Urinary bladder (tissue), 4 donors: ENCODE data around the gene FSTL3. TPM values are rescaled to one million over a fixed set of nuclear protein-coding genes. Genes with fewer than 3 reads are reported as not detected.

ENCODE experiments used
- DNase-seq: peaks from one replicate; pipeline ENCODE4 v3.0.0-alpha.2; 2015; ENCODE audit errors: extremely low spot score
- H3K27ac ChIP-seq: one replicate; pipeline ENCODE4 v1.5.1; 2013; ENCODE audit warnings: low read depth, mild to moderate bottlenecking, moderate library complexity
- H3K36me3 ChIP-seq: one replicate; pipeline ENCODE4 v1.6.1; 2013; ENCODE audit warnings: mild to moderate bottlenecking, moderate library complexity; ENCODE audit not compliant: insufficient read depth
- H3K4me1 ChIP-seq: one replicate; pipeline ENCODE4 v1.6.1; 2013; ENCODE audit warnings: mild to moderate bottlenecking, moderate library complexity; ENCODE audit not compliant: insufficient read depth
- H3K4me3 ChIP-seq: one replicate; pipeline ENCODE4 v1.5.1; 2013; ENCODE audit warnings: low read depth, low read length
- WGBS: extraction: QIAGEN DNeasy Blood & Tissue Kit; methylation state at CpG from one replicate; pipeline ENCODE4 v1.1.7; 2013; 5-methylcytosine and 5-hydroxymethylcytosine counted together
- polyA plus RNA-seq: library from polyadenylated mRNA; stranded (reverse); fragments of 200-250 nt; gene quantifications from one replicate; pipeline ENCODE4 v1.2.3, GENCODE V29; 2013
- total RNA-seq: library from RNA; depleted of rRNA; stranded (reverse); fragments of >200 nt; gene quantifications from one replicate; pipeline ENCODE4 v1.2.3, GENCODE V29; 2014
- donor health status: healthy with polysubstance abuse.
- donor health status: healthy.

The FSTL3 gene
- total and polyA plus RNA-seq, 2 donors = 23.3 to 86.9 TPM

DNA sequence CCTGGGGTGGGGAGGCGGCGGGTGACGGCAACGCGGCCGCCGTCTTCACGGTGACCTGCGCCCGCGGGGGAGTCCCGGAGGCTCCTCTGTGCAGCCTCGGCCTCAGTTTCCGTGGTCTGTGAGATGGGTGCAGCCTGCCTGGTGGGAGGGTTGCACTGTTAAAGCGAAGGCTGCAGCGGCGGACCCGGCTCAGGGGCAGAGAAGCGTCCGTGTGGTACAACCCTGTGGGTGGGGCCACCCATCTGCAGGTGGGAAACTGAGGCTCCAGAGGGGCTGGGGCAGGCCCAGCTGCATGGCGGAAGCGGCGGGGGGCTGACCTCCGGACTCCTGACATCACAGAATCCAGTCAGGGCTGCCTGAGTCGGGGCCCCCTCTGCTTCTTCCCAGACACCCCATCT lies 36.0 kb upstream of the FSTL3 start:
- WGBS = 47% methylated on average over 25 of the region's 25 CpGs
- no peaks in the 10 kb centered on the region for H3K36me3 ChIP-seq

DNA sequence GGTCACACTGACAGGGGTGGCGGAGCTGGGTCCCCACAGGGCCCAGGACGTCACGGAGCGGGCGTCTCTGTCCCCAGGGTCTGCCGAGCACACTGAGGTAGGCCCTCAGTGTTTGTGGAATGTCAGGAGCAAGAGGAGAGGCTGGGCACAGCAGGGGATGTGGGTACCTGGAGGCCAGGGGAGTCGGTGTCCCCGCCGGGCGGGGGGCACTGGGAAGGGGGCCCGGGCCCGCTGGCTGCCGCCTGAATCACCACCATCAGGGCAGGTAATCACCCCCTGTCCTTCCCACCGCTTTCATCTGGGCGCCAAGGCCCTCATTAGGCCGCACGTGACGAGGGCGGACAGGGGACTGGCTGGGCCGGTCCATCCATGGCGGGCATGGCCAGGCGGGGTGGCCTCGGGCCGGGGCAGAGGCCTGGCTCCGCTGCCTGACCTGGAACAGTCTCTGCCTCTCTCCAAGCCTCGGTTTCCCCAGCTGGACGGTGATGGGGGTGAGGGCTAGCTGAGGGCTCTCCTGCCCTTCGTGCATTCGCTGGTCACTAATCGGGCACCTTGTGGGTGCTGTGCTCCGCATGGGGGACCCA lies 35.5 kb upstream of the FSTL3 start:
- 94% methylated on average over 31 of the region's 31 CpGs for WGBS

More for the DNA sequence above, 36.0 kb upstream of the FSTL3 start:
- Histone ChIP-seq H3K27ac (no peak overlapping the region), H3K4me3 (peak overlapping the region; percentile 40), H3K4me1 (no peaks in the 10 kb centered on the region)
- DNase-seq = no peak

DNA sequence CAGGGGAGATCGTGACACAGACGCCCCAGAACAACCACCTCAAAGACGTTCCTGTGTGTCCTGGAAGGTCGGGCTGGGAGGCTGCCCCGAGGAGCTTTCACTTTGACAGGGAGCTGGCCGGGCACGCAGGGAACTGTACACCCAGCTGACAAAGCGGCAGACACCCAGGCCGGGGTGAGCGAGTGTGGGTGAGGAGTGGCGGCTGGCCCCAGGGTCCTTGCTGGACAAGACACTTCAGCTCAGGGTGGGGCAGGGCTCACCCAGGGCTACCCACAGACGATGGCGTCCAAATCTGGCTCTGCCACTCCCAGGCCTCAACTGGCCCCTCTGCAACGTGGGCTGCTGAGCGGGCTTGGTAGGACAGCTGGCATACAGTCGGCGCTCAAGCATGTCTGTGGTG lies 34.5 kb upstream of the FSTL3 start:
- Histone ChIP-seq H3K4me3 (no peak overlapping the region), H3K27ac (no peak overlapping the region)
- 85% methylated on average over 17 of the region's 17 CpGs for WGBS

More for the DNA sequence above, 35.5 kb upstream of the FSTL3 start:
- no peak for DNase-seq
- Histone ChIP-seq H3K36me3 (no peaks in the 10 kb centered on the region), H3K4me3 (no peak overlapping the region), H3K27ac (no peak overlapping the region), H3K4me1 (no peaks in the 10 kb centered on the region)

DNA sequence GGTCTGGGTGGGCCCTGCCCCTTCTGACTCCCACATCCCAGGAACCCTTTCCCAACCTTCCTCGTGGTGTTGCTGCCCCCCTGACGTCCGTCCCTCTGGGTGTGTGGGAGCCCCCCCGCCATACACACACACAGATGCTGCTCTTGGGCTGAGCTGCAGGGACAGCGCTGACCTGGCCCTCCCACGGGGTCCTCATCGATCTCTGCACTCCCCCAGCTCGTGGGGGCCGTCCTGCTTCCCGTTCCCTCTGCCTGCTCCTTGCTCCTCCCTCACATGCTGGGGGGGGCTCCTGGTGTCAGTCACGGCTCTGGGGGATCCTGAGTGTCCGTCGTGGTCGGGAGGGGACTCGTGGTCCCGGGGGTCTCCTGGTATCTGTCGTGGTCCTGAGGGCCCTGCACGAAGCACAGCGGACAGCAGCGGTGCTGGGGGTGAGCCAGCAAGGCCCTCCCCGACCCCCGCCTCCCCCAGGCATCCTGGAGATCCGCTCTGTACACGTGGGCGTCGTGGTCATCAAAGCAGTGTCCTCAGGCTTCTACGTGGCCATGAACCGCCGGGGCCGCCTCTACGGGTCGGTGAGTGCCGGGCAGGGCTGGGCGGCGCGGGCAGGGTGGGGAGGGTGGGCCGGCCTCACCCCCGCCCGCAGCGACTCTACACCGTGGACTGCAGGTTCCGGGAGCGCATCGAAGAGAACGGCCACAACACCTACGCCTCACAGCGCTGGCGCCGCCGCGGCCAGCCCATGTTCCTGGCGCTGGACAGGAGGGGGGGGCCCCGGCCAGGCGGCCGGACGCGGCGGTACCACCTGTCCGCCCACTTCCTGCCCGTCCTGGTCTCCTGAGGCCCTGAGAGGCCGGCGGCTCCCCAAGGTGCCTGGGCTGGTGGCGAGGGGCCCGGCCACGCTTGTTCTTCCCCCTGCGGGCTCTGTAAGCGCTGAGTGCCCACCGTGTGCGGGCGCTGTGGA lies 33.1 kb upstream of the FSTL3 start:
- 85% methylated on average over 70 of the region's 70 CpGs for WGBS
- Histone ChIP-seq H3K27ac (no peak overlapping the region), H3K4me1 (no peaks in the 10 kb centered on the region), H3K4me3 (no peak overlapping the region), H3K36me3 (peaks cover 6% of the 10 kb centered on the region)
- no peak for DNase-seq

More for the DNA sequence above, 34.5 kb upstream of the FSTL3 start:
- H3K36me3 ChIP-seq = peaks cover 2% of the 10 kb centered on the region
- no peaks in the 10 kb centered on the region for H3K4me1 ChIP-seq
- DNase-seq = no peak

DNA sequence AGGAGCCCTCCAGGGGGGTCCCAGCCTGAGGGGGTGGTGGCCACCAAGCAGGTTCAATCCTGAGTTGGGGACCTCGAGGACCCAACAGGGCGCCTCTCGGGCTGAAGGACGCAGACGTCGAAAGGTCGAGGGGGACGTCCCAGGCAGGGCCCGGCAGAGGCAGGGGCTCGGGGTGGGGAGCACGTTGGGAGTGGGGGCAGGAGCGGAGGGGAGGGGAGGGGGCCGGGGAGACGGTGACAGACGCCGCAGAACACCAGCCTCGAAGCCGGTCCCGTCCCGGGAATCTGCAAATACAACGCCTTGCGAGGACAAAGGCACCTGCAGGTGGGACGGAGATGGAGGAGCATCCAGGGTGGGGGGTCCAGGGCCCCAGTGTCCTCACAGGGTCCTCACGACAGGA lies 32.5 kb upstream of the FSTL3 start:
- Histone ChIP-seq H3K27ac (no peak overlapping the region), H3K4me1 (no peaks in the 10 kb centered on the region), H3K4me3 (no peak overlapping the region), H3K36me3 (peaks cover 11% of the 10 kb centered on the region)
- DNase-seq = no peak
- whole genome bisulfite sequencing = 85% methylated on average over 24 of the region's 24 CpGs

DNA sequence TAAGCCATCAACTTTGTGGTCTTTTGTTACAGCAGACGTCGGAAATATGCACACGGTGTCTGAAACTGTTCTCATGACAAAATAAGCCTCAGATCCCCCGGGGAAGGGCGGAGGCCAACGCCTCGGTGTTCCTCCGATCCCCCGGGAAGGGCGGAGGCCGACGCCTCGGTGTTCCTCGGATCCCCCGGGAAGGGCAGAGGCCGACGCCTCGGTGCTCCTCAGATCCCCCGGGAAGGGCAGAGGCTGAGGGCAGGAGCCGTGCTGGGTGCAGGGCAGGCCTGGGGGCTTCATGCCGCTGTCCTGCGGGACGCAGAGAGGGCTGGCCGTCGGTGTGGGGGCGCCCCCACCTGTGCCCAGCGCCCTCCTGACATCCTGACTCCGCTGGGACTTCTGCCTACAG lies 31.8 kb upstream of the FSTL3 start:
- no peak overlapping the region for H3K4me3 ChIP-seq
- no peaks in the 10 kb centered on the region for H3K4me1 ChIP-seq
- H3K36me3 ChIP-seq = peaks cover 11% of the 10 kb centered on the region
- no peak for DNase-seq
- WGBS = 79% methylated on average over 28 of the region's 28 CpGs
- no peak overlapping the region for H3K27ac ChIP-seq

DNA sequence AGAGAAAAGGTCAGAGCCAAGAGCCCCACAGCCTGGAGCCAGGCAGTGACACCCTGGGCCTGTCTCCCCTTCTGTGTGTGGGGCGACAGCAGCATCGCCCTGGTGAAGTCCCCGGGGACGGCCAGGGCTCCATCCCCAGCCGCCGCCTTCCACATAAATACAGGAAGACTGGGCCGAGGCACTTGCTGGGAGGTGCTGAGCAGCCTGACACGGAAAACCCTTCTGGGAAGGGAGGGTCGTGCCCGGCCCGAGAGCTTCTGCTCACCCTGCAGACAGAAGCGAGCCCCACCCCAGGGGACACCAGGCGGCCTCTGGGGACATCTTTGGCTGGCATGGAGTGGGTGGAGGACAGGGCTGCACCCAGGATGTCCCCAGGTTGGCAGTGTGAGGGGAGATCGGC lies 31.4 kb upstream of the FSTL3 start:
- 85% methylated on average over 14 of the region's 14 CpGs for WGBS
- H3K36me3 ChIP-seq = peaks cover 11% of the 10 kb centered on the region

DNA sequence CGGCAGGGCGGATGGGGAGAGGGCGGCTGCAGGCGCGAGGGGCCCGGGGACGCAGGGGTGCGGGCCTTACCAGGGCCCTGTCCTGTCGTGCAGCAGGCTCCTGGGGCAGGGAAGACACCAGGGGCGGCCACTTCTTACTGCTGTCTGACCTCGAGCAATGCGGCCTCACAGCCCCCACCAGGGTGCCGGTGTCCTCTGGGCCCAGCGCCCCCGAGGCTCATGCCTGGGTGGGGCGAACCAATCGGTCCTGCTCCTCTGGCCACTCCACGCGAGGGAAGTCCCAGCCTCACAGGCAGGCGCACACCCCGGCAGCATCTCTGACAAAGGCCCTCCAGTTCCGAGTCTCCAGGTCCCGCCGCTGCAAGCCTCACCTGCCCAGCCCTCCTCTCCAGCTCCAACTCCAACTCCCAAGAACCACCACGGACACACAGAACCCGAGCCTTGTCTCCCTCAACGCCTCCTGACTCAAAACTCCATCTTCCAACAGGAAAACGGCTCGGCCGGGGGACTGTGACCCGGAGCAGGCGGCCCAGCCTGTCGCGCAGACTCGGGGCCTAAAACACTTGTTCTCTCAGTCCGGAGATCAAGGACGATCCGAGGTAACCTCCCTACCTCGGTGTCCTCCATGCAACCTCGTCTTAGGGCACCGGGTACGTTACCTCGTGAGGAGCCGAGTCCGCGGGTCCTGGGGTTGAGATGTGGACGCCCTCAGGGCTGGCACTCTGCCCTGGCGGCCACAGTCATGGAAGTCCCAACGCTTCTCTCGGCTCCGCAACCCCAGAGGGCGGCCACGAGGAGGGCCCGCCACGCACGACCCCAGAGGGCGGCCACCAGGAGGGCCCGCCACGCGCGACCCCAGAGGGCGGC lies 30.0 kb upstream of the FSTL3 start:
- WGBS = 95% methylated on average over 62 of the region's 62 CpGs
- no peaks in the 10 kb centered on the region for H3K4me1 ChIP-seq
- no peak overlapping the region for H3K27ac ChIP-seq
- DNase-seq = no peak
- H3K36me3 ChIP-seq = peaks cover 13% of the 10 kb centered on the region
- no peak overlapping the region for H3K4me3 ChIP-seq

More for the DNA sequence above, 31.4 kb upstream of the FSTL3 start:
- DNase-seq = no peak
- no peak overlapping the region for H3K27ac ChIP-seq
- H3K4me1 ChIP-seq = no peaks in the 10 kb centered on the region
- H3K4me3 ChIP-seq = no peak overlapping the region

DNA sequence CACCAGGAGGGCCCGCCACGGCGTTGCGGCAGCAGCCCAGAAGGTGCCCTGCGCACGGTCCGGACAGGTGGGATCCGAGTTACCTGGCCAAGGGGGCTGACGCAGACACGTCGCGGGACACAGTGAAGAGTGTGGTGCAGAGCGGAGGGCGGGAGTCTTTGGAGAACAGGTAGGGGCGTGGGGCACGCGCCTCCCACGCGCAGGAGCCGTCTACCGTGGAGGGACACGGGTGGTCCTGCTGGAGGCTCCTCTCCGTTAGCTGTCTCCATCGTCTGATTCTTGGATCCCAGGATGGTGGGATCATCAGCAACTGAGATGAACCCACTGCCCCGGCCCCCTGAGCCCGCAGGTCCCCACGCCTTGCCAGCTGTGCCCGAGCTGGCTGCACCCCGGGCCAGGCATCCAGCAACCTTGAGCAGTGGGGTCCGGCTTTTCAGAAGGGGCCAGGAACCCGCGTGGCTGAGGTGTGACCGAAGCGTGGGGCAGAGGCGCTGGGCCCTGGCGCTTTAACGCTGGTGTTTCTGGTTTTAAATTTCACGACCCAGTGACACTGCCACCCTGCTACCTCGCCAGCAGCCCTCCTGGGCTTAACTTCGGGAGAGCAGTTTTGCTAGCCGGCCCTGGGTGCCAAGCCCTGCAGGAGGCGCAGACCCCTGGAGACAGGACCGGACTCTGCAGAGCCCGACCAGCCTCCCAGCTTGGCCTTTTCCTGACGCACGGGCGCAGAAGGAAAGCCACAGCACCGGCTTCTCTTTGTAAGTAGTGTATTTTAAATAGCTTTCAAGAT lies 29.2 kb upstream of the FSTL3 start:
- H3K36me3 ChIP-seq = peaks cover 15% of the 10 kb centered on the region
- DNase-seq = no peak
- H3K4me3 ChIP-seq = no peak overlapping the region
- WGBS = 94% methylated on average over 48 of the region's 48 CpGs
- H3K27ac ChIP-seq = no peak overlapping the region
- no peaks in the 10 kb centered on the region for H3K4me1 ChIP-seq

DNA sequence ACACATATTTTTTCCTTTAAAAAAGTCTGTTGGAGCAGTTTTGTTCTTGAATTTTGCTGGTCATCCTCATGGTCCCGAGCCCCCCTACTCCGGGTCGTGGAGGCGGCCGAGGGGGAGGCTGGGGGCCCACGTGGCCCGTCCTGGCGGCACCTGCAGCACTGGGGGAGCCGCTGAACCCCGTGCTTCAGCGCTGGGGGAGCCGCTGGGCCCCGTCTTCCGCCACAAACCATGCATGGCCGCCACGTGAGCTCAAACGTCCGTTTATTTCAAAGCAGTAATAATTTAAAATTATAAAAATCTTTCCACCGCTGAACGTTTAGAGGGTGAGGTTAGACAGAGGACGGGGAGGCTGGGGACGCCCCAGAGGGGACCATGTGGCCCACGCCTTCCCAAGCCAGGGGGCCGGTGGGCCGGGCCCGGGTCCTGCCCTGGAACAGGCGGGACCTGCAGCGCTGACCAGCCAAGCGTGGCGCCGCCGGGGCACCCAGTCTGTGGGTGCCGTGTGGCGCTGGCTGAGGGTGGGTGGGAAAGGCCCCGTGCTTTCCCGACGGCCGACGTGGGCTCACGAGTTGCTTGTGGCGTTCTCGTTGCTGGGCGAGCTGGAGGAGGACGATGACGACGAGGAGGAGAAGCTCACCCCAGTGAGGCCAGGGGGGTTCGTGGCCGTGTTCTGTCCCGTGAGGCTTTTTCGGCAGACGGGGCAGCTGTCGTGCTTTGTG lies 28.5 kb upstream of the FSTL3 start:
- Histone ChIP-seq H3K36me3 (peaks cover 15% of the 10 kb centered on the region), H3K4me1 (no peaks in the 10 kb centered on the region), H3K4me3 (no peak overlapping the region), H3K27ac (no peak overlapping the region)
- DNase-seq = no peak
- WGBS = 92% methylated on average over 52 of the region's 52 CpGs

DNA sequence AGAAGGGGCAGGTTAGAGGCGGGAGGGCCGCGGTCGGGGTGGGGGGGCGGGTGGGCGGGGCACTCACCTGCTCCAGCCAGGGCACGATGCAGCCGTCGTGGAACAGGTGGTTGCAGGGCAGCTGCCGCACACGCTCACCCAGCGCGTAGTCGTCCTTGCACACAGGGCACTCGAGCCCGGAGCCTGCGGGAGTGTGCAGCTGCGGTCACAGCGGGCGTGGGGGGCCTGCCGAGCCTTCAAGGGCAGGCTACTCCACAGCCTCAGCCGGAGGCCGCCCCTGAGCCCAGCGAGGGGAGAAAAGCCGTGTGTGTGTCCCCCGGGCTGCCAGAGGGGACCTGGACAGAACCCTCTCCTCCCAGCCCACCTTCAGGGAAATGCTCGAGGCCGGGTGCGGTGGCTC lies 27.9 kb upstream of the FSTL3 start:
- WGBS = 90% methylated on average over 29 of the region's 29 CpGs
- DNase-seq = no peak
- H3K4me1 ChIP-seq = no peaks in the 10 kb centered on the region
- H3K36me3 ChIP-seq = peaks cover 15% of the 10 kb centered on the region
- no peak overlapping the region for H3K27ac ChIP-seq
- H3K4me3 ChIP-seq = no peak overlapping the region

DNA sequence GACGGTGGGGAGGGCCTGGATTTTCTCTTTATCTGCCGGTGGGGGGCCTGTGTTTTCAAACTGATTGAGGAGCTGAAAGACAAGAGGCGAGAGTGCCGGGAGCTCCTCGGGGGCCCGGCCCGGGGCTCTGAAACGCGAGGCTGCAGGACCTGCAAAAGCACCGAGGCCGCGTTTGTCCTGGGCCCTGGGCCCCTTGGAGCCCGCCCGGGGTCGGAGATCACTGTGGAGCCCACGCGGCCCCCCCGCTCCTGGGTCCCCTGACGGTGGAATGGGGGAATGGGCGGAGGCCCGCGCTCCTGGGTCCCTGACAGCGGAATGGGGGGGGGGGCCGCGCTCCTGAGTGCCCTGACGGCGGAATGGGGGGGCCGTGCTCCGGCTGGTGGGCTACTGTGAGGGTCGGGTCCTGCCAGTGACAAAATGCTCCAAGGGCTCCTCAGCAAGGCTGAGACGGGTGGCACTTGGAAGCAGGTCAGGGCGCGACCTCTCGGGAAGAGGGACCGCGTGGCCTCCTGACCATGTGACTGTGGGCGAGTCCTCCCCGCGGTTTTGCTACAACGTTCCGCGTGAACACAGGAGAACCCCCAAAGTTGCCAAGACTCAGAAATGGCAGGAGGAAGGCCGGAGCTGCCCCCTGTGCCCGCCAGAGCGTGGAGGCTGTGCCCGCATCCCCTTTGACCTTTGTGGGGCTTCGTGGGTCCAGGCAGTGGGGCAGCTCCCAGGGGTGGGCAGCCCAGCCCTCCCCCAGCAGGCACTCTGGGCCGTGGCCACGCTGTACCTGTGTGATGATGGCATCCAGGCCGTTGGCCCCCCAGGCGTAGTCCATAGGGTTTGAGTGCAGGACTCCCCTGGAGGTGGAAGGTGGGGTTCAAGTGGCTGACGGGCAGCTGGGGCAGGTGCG lies 27.0 kb upstream of the FSTL3 start:
- DNase-seq = no peak
- no peak overlapping the region for H3K4me3 ChIP-seq
- no peak overlapping the region for H3K27ac ChIP-seq
- peaks cover 15% of the 10 kb centered on the region for H3K36me3 ChIP-seq
- WGBS = 92% methylated on average over 53 of the region's 53 CpGs
- H3K4me1 ChIP-seq = no peaks in the 10 kb centered on the region
